Left ventricle myocardium inferior (tissue), 1 donor: Measurements from ENCODE around the gene CRIM1. TPM values are rescaled to one million over a fixed set of nuclear protein-coding genes. Genes with fewer than 3 reads are reported as not detected.
A peak's percentile ranks its signal among the peaks of the same experiment; 100 is the strongest.

ENCODE experiments used
- DNase-seq: peaks from one replicate; pipeline ENCODE4 v3.0.0-alpha.2; 2020
- H3K27ac ChIP-seq: fragments of 200-600 bp; replicated peaks from 2 replicates; pipeline ENCODE4 v1.8.0; 2021
- H3K27me3 ChIP-seq: fragments of 200-600 bp; 2 replicates; pipeline ENCODE4 v1.8.0; 2021; ENCODE audit warnings: low read depth
- H3K36me3 ChIP-seq: fragments of 200-600 bp; 2 replicates; pipeline ENCODE4 v1.8.0; 2021
- H3K4me1 ChIP-seq: fragments of 200-600 bp; 2 replicates; pipeline ENCODE4 v1.8.0; 2021
- H3K4me3 ChIP-seq: fragments of 200-600 bp; 2 replicates; pipeline ENCODE4 v1.8.0; 2021; ENCODE audit warnings: mild to moderate bottlenecking, moderate library complexity
- H3K9me3 ChIP-seq: fragments of 200-600 bp; replicated peaks from 2 replicates; pipeline ENCODE4 v1.8.0; 2021
- CTCF ChIP-seq: fragments of 200-600 bp; IDR thresholded peaks from 2 replicates; pipeline ENCODE4 v1.8.0; 2021; ENCODE audit warnings: antibody characterized with exemption, mild to moderate bottlenecking, borderline replicate concordance
- intact Hi-C: fragments of 100-400 bp; cut with micrococcal nuclease; formaldehyde crosslinking; loops from one replicate; pipeline ENCODE4 v1.11.0; 2022
- total RNA-seq: library from RNA; stranded (reverse); fragmentation: NEBNext Ultra II Directional; extraction: Animal tissue kit (Norgen Biotek cat#: 25700); gene quantifications from one replicate; pipeline ENCODE4 v1.2.1, GENCODE V29; 2021
- donor health status: DM: no; HTN: yes; CAD: no; lungs with severe emphysema.

The CRIM1 gene
- total RNA-seq, 1 donor from 2014 or later = 45.6 TPM

DNA sequence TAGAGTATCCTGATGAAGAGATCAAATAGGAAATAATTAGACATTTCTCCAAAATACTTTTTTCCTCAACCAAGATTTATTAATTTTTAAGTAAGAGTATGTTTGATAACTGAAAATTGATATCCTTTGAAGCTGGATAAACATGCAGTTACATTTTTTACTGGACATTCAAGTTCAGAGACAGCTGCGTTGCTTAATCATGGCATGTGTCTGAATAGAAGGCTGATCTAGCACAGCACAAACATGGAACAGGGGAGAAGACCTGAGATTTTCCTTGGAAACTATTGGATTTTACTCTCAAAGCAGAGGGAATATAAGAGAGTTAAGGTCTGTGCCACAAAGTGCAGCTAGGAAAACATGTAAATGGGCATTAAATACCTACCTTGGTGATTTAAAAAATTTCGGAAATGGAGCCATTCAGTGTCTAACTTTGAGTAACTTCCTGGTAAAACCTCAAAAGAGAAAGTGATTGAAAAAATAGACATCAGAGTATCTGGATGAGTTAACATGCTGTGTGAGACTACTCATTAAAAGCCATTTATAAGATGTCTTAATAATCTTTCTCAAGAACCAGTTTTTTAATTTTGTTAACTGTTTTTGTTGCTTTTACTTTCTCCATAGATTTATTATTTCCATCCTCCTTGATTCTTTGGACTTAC is 31.8 kb downstream of the CRIM1 start:
- Histone ChIP-seq H3K9me3 (no peaks in the 10 kb centered on the region), H3K27ac (no peak overlapping the region), H3K36me3 (no peaks in the 10 kb centered on the region), H3K4me1 (peaks cover 43% of the 10 kb centered on the region), H3K4me3 (no peak overlapping the region), H3K27me3 (no peaks in the 10 kb centered on the region)
- DNase-seq = no peak
- intact Hi-C loops = no loop called here
- no peak for TF ChIP-seq CTCF

- no peak for DNase-seq
- Histone ChIP-seq H3K27me3 (no peaks in the 10 kb centered on the region), H3K4me1 (peaks cover 52% of the 10 kb centered on the region), H3K4me3 (no peak overlapping the region), H3K9me3 (no peaks in the 10 kb centered on the region), H3K27ac (peak overlapping the region; percentile 39), H3K36me3 (no peaks in the 10 kb centered on the region)
- intact Hi-C loops = no loop called here
- TF ChIP-seq CTCF = no peak
Measured at GRCh38 chr2:36388472-36388871, 32.9 kb downstream of the CRIM1 start.

DNA sequence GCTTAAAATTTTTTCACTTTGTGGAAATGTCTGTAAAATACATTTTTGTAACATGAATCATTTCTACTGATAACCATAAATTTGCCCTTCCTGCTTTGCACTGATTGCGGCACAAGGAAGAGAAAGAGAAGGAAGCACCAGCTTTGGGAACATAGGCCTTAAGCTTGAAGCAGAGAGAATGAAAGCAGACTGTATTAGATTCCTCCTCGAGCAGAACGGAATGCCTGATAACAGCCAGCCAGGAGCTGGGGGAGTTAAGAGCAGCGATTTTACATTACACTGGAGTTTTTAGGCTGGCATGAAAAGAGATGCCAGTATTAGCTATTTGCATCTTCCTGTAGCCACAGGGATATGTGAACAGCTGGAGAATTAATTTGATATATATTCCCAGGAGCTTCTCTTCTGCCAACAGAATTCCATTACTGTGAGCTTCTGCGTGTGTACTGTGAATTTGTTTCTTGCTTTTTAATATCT is 33.5 kb downstream of the CRIM1 start:
- H3K27ac ChIP-seq = peak overlapping the region; percentile 39
- DNase-seq = no peak
- peak overlapping the region; percentile 22 for H3K4me3 ChIP-seq
- no peak for TF ChIP-seq CTCF
- H3K9me3 ChIP-seq = no peaks in the 10 kb centered on the region
- H3K4me1 ChIP-seq = peaks cover 59% of the 10 kb centered on the region
- no peaks in the 10 kb centered on the region for H3K36me3 ChIP-seq
- H3K27me3 ChIP-seq = no peaks in the 10 kb centered on the region
- intact Hi-C loops = no loop called here

DNA sequence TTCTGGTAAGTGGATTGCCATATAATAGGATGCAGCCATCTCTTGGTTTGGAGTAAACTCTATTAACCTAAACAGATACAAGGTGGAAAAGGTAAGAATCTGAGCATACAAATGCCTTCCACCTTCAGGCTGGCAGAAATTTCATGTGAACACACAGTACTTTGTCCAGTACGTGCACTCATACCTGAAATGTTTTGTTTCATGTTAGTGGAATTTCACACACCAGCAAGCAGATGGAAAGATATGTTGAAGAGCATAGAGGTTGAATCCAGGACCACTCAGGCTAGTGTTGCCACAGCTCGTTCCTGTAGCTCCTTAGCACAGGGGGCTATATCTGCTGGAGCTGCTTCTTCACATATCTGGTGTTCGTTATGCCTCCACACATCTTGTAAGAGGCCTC is 34.0 kb downstream of the CRIM1 start:
- peaks cover 63% of the 10 kb centered on the region for H3K4me1 ChIP-seq

GRCh38 chr2:36392571-36393255 is 37.1 kb downstream of the CRIM1 start:
- Histone ChIP-seq H3K27ac (no peak overlapping the region), H3K9me3 (no peaks in the 10 kb centered on the region), H3K4me3 (no peak overlapping the region), H3K4me1 (peaks cover 67% of the 10 kb centered on the region), H3K27me3 (no peaks in the 10 kb centered on the region), H3K36me3 (peaks cover 11% of the 10 kb centered on the region)
- intact Hi-C loops = no loop called here
- DNase-seq = no peak
- no peak for TF ChIP-seq CTCF

More for the DNA sequence above, 34.0 kb downstream of the CRIM1 start:
- H3K9me3 ChIP-seq = no peaks in the 10 kb centered on the region
- H3K27me3 ChIP-seq = no peaks in the 10 kb centered on the region
- H3K4me3 ChIP-seq = peak overlapping the region; percentile 22
- H3K27ac ChIP-seq = peak overlapping the region; percentile 39
- intact Hi-C loops = no loop called here
- TF ChIP-seq CTCF = no peak
- DNase-seq = no peak
- no peaks in the 10 kb centered on the region for H3K36me3 ChIP-seq
